ENCODE measurements around the gene ETNK1.
"Not testable (repeated sequence)": the region's sequence is repeated elsewhere in the genome, so short reads cannot be mapped to it uniquely, and the experiment has no call there.

The ETNK1 gene

DNA sequence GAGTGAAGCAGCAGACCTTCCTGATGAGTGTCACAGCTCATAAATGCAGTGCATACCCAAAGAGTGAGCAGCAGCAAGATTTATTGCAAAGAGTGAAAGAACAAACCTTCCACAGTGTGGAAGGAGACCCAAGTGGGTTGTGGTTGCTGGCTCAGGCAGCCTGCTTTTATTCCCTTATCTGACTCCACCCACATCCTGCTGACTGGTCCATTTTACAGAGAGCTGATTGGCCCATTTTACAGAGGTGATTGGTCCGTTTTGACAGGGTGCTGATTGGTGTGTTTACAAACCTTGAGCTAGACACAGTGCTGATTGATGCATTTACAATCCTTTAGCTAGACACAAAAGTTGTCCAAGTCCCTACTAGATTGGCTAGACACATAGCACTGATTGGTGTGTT is 67.5 kb downstream of the ETNK1 start:
- DNase-seq, result not testable (repeated sequence)

GRCh38 chr12:22692964-22693555 is 68.1 kb downstream of the ETNK1 start:
- DNase-seq, result no peak

DNA sequence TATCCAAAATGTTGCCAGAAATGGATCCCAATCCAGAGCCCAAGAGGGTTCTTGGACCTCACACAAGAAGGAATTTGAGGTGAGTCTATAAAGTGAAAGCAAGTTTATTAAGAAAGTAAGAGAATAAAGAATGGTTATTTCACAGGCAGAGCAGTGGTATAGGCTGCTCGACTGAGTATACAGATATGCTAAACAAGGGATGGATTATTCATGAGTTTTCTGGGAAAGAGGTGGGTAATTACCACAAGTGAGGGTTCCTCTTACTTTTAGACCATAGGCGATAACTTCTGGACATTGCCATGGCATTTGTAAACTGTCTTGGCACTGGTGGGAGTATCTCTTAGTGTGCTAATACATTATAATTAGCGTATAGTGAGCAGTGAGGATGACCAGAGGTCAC is 73.6 kb downstream of the ETNK1 start:
- DNase-seq, result no peak

DNA sequence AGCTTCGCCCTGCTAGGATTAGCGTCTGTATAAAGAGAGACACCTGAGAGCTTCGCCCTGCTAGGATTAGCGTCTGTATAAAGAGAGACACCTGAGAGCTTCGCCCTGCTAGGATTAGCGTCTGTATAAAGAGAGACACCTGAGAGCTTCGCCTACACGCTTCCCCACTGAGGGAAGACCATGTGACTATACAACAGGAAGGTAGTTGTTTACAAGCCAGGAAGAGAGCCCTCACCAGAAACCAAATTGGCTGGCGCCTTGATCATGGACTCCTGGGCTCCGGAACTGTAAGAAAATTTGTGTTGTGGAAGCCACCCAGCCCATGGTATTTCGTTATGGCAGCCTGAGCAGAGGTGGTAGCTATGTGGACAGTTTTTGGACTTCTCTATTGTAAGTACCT is 74.7 kb downstream of the ETNK1 start:
- DNase-seq, result not testable (repeated sequence)

DNA sequence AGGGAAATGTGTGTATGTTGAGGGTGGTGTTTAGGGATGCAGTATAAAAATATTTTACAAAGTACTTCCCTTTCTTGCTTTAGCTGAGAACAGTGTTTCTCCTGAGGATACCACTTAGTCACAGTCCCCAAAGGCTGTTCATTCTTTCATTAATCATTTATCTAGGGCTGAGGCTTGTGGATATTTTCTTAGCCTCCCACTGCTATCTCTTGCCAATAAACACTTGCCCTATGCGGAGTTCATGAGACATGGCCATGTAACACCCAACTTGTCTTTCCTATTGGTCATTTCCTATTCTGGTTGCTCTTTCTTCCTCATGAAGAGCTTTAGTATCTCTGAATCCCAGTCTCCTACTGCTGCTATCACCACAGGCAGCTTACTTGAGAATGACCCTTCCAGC is 75.1 kb downstream of the ETNK1 start:
- no peak for DNase-seq

DNA sequence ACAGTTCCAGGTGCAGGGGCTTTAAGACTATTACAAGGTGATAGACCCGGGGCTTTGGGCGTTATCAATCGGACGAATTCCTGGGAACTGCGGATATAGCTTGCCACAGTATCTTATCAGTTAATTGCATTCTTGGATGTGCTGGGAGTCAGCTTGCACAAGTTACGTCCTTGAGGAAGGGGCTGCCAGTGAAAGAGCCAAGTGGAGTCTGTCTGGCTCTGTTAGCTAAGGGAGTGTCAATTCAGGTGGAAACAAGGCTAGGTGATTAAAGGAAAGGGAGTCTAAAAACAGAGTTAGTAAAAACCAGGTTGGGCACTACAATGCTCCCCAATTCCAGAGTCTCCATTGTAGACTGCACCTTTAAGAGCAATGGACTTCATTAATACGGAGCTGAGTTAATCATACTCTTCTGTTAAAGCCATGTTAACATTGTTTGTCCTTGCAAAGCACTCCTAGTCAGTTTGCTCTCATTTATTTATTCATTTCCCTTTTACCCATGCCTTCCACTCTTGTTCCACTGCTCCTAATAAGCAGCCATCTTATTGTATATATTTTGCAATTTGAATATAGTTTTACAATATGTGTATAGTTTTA is 76.3 kb downstream of the ETNK1 start:
- not testable (repeated sequence) for DNase-seq

GRCh38 chr12:22702690-22703089 is 77.7 kb downstream of the ETNK1 start:
- DNase-seq, result no peak

- peak; percentile 11 for DNase-seq
Observed at GRCh38 chr12:22709292-22709691, 84.3 kb downstream of the ETNK1 start.

GRCh38 chr12:22712083-22712482 is 87.1 kb downstream of the ETNK1 start:
- no peak for DNase-seq

- no peak for DNase-seq
Observed at GRCh38 chr12:22715254-22715653, 90.3 kb downstream of the ETNK1 start.

DNA sequence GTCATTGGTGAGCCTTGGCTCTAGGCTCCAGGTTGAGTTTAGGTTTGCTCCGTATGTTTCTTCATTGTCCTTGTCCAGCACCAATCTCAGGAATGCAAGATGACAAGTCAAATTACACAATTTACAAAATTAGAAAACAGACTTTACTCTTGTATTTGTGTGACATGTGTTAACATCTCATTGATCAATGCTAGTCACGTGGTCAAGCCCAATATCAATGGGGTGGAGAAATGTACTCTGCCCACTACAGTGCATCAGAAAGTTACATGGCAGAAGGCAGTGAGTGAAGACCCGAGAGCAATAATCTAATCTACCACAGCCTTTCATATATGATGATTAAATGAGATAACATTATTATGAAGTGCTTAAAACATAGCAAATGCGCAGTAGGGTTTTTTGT is 94.8 kb downstream of the ETNK1 start:
- no peak for DNase-seq

DNA sequence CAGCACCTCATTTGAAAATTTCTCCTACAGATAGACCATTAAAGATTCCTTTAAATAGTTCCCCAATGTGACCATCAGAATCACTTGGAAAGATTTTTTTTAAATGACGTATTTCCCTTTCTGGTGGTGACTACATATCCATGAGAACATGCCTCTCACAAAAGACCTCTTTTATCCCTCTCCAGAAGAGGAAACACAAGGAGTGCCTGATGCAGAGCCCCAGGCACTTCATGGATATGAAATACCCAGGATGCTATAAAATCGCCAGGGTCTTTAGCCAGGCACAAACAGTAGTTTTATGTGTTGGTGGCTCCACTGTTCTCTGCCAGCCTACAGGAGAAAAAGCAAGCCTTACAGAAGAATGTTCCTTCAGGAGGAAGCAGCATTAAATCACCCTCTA is 97.1 kb downstream of the ETNK1 start:
- no peak for DNase-seq

DNA sequence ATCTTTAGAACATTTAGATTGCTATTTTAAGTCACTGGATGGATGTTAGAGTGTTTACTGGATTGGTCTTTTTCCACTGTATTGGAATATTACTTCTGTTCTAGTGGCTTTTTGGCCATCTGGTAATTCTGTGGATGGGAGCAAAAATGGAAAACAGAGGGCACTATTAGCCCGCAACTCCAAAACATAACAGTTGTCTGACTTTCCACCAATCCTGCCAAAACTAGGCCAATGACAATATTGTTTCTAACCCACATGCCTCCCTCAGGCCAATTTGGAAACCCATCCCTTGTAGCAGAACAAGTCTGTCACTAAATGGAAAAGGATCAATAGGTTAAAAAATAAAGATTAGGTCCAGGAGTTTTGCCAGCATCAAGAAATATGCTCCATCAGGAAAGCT is 97.8 kb downstream of the ETNK1 start:
- no peak for DNase-seq

DNA sequence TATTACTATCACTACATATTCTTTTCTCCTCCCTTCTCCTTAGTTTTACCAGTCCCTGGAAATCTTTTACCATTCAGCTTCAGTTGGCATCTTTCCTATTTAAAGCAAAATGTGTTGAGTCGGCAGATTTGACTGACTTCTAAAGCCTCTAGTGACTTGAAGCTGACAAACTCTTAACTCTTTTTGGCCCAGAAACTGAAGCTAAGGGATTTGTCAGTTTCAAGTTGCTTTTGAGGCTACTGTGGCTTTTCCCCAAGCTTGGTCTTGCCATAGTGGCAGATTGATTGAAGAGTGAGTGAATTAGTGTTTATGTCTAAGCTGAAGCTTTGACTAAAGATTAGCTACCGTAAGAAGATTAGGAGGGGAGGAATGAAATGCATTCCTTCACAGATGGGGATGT is 104.0 kb downstream of the ETNK1 start:
- DNase-seq, result no peak

DNA sequence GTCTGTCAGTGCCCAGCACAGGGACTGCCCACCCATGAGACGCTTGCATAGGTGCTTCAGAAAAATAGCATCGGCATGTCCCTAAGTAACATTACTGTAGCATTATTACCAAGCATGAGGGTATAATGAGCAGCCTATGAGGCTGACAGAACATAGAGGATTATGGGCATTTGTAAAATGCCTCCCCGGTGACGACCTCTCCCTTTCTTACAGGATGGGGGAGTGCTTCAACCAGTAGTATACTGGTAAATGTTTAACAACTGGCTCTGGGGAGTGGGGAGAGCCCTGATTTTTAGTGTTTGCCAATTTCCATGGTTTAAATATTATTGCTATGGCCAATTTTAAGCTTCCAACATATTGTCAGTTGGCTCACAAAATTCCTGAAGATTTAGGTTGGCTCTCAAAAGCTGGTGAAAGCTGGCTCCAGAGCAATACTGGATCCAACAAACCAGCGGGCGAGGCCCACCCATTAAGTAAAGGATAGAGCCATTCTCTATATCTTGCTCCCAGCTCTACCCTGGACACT is 104.5 kb downstream of the ETNK1 start:
- DNase-seq, result no peak

- no peak for DNase-seq
Observed at GRCh38 chr12:22729957-22730443, 105.0 kb downstream of the ETNK1 start.

DNA sequence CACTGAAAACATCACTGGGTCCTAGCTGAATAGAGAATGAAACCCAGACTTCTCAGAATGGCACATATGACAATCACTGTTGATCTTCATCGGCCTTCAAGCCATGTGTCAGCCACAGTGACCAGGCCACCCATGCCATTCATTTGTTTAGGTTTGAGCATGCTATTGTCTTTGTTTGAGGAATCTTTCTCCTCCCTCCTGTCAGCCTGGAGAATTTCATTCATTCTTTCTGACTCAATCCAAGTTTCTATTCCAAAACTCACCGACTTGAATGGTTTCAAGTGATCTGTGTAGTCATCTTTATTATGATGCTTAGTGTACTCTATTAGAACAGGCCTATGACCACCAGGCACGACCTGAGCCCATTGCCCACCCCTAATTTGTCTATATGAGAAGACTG is 106.3 kb downstream of the ETNK1 start:
- no peak for DNase-seq

GRCh38 chr12:22733756-22734155 is 108.8 kb downstream of the ETNK1 start:
- DNase-seq, result no peak

GRCh38 chr12:22738945-22739344 is 114.0 kb downstream of the ETNK1 start:
- DNase-seq, result no peak

Data from activated CD4-positive, alpha-beta T cell treated with anti-CD3 and anti-CD28 coated beads, Interleukin-2, Interleukin-6, amounts not matched to agents 100 ng/mL and 50 ng/mL, durations not matched to agents 16 hours and 8 hours (primary cell).